Tibial artery (tissue), 4 donors: ENCODE results near the gene NPPB.

ENCODE experiments used
- DNase-seq, 2 donors: peaks; one replicate each; pipeline ENCODE4 v3.0.0-alpha.2; 2019
- H3K27ac ChIP-seq, 2 donors: fragments of 200-600 bp; sonication (generic) in 1 of 2; 1 replicate in 1 of 2; 2 replicates in 1 of 2; pipeline ENCODE4 v1.5.1; 2018 to 2019; ENCODE audit warnings: mild to moderate bottlenecking in 1 of 2
- H3K27me3 ChIP-seq, 2 donors: fragments of 200-600 bp; sonication (generic) in 1 of 2; one replicate each; pipeline versions ENCODE4 v1.5.1 to v1.6.0; 2016 to 2019
- H3K36me3 ChIP-seq, 3 donors: fragments of 200-600 bp; sonication (generic) in 2 of 3; one replicate each; pipeline ENCODE4 v1.5.1; 2016 to 2019; ENCODE audit warnings: mild to moderate bottlenecking in 2 of 3
- H3K4me1 ChIP-seq, 4 donors: fragments of 200-600 bp; sonication (generic) in 2 of 4; 1 replicate in 3 of 4; 2 replicates in 1 of 4; pipeline ENCODE4 v1.5.1; 2016 to 2019
- H3K4me3 ChIP-seq, 2 donors: fragments of 200-600 bp; sonication (generic) in 1 of 2; 1 replicate in 1 of 2; 2 replicates in 1 of 2; pipeline ENCODE4 v1.5.1; 2018 to 2019; ENCODE audit warnings: mild to moderate bottlenecking in 2 of 2
- H3K9me3 ChIP-seq, 3 donors: fragments of 200-600 bp; sonication (generic) in 1 of 3; one replicate each; pipeline ENCODE4 v1.5.1; 2016 to 2019
- CTCF ChIP-seq, 2 experiments: fragments of 200-600 bp in 1 of 2; fragments of 450-650 bp in 1 of 2; IDR thresholded peaks; one replicate each; pipeline ENCODE4 v1.5.1; 2017 to 2019; ENCODE audit warnings: antibody characterized with exemption in 2 of 2, mild to moderate bottlenecking in 1 of 2, moderate library complexity in 1 of 2
- intact Hi-C: fragments of 100-400 bp; cut with DNase I; formaldehyde crosslinking; loops from one replicate; pipeline ENCODE4 v1.15.0; 2023; ENCODE audit warnings: low total_unique reads

Gene NPPB

GRCh38 chr1:11813021-11813420 lies 45.7 kb downstream of the NPPB start:
- Histone ChIP-seq H3K4me3 (no peak overlapping the region), H3K27me3 (no peaks in the 10 kb centered on the region), H3K4me1 (peaks cover 0 to 17% (median 6%) of the 10 kb centered on the region in 4 donors), H3K36me3 (peaks cover 42 to 76% (median 51%) of the 10 kb centered on the region in 3 donors), H3K27ac (no peak overlapping the region), H3K9me3 (no peaks in the 10 kb centered on the region)
- no peak for DNase-seq
- no peak for TF ChIP-seq CTCF (IDR thresholded peaks at IDR 0.05)
- intact Hi-C loops: no loop called here
